ENCODE results near the gene SLFN5.

- TF ChIP-seq CTCF (conservative IDR thresholded peaks at IDR 0.05 in 1 of 2, IDR thresholded peaks at IDR 0.05 in 1 of 2; ENCODE audit: low read depth in 1 of 2, low read length in 2 of 2) = no peak
- TF ChIP-seq EZH2 (IDR thresholded peaks at IDR 0.05; ENCODE audit: low read length, missing control alignments) = no peak
Observed at GRCh38 chr17:35235917-35236316, 7.0 kb upstream of the SLFN5 start.
